Hepatocyte (in vitro differentiated cells): ENCODE measurements around the gene TSNAX. TPM values are rescaled to one million over a fixed set of nuclear protein-coding genes. Genes with fewer than 3 reads are reported as not detected.

ENCODE experiments used
- DNase-seq: peaks from one replicate; pipeline ENCODE4 v3.0.0-alpha.2; 2016; ENCODE audit warnings: low spot score
- H2AFZ ChIP-seq: fragments of 200-600 bp; sonication (generic); 2 replicates; pipeline ENCODE4 v1.6.0; 2016; ENCODE audit warnings: antibody characterized with exemption, mild to moderate bottlenecking
- H3K27ac ChIP-seq: fragments of 200-600 bp; sonication (generic); 2 replicates; pipeline ENCODE4 v1.5.1; 2016; ENCODE audit warnings: mild to moderate bottlenecking
- H3K27me3 ChIP-seq: fragments of 200-600 bp; sonication (generic); 2 replicates; pipeline ENCODE4 v1.6.1; 2016
- H3K36me3 ChIP-seq: fragments of 200-600 bp; sonication (generic); replicated peaks from 2 replicates; pipeline ENCODE4 v1.5.1; 2016; ENCODE audit warnings: low read depth; ENCODE audit not compliant: insufficient read depth
- H3K4me1 ChIP-seq: fragments of 200-600 bp; sonication (generic); 2 replicates; pipeline ENCODE4 v1.5.1; 2016; ENCODE audit warnings: mild to moderate bottlenecking, moderate library complexity; ENCODE audit not compliant: insufficient read depth
- H3K4me2 ChIP-seq: fragments of 200-600 bp; sonication (generic); 2 replicates; pipeline ENCODE4 v1.6.0; 2016
- H3K4me3 ChIP-seq: fragments of 200-600 bp; sonication (generic); 2 replicates; pipeline ENCODE4 v1.5.1; 2016; ENCODE audit warnings: mild to moderate bottlenecking
- H3K79me2 ChIP-seq: fragments of 200-600 bp; sonication (generic); 2 replicates; pipeline ENCODE4 v1.6.0; 2017; ENCODE audit warnings: mild to moderate bottlenecking
- H3K9me2 ChIP-seq: fragments of 200-600 bp; sonication (generic); replicated peaks from 2 replicates; pipeline ENCODE4 v1.6.0; 2017; ENCODE audit warnings: mild to moderate bottlenecking; ENCODE audit not compliant: insufficient read depth
- H3K9me3 ChIP-seq: fragments of 200-600 bp; sonication (generic); 2 replicates; pipeline ENCODE4 v1.5.1; 2016; ENCODE audit warnings: low read depth, mild to moderate bottlenecking
- H4K20me1 ChIP-seq: fragments of 200-600 bp; sonication (generic); 2 replicates; pipeline ENCODE4 v1.6.0; 2016; ENCODE audit warnings: mild to moderate bottlenecking; ENCODE audit not compliant: insufficient read depth, poor library complexity, severe bottlenecking
- EZH2 ChIP-seq: fragments of 200-600 bp; sonication (generic); IDR thresholded peaks from 2 replicates; pipeline ENCODE4 v1.6.1; 2016; ENCODE audit warnings: antibody characterized with exemption, mild to moderate bottlenecking, borderline replicate concordance
- EZH2phosphoT487 ChIP-seq: fragments of 200-600 bp; sonication (generic); IDR thresholded peaks from one replicate; pipeline ENCODE4 v1.6.1; 2018; ENCODE audit warnings: antibody characterized with exemption, mild to moderate bottlenecking, low read depth, moderate library complexity; ENCODE audit not compliant: unreplicated experiment, severe bottlenecking
- WGBS: methylation state at CpG from one replicate; pipeline ENCODE4 v1.1.6; 2016; ENCODE audit warnings: low lambda C conversion rate; ENCODE audit errors: missing lambda C conversion rate; 5-methylcytosine and 5-hydroxymethylcytosine counted together
- polyA plus RNA-seq: library from polyadenylated mRNA; unstranded; fragments of >200 nt; fragmentation: Nextera tagmentation; extraction: Ambion mirVana; gene quantifications from 2 replicates; pipeline ENCODE4 v1.2.1, GENCODE V29; 2016
- total RNA-seq: library from RNA; depleted of rRNA; stranded (reverse); fragments of >200 nt; gene quantifications from 2 replicates; pipeline ENCODE4 v1.2.3, GENCODE V29; 2014
- TF ChIP-seq, protein P1 (sequence below): fragments of 200-600 bp; sonication (generic); IDR thresholded peaks from 2 replicates; pipeline ENCODE4 v1.5.1; 2016; ENCODE audit warnings: antibody characterized with exemption, mild to moderate bottlenecking; ENCODE audit not compliant: poor library complexity

Gene TSNAX
- total and polyA plus RNA-seq, 2 experiments from 2014 or later = 26.8 to 42.2 TPM

GRCh38 chr1:231581859-231582258, 53.4 kb downstream of the TSNAX start:
- H3K27me3 ChIP-seq = no peaks in the 10 kb centered on the region
- TF ChIP-seq EZH2phosphoT487 = no peak
- TF ChIP-seq EZH2 = no peak
- TF ChIP-seq, protein P1, sequence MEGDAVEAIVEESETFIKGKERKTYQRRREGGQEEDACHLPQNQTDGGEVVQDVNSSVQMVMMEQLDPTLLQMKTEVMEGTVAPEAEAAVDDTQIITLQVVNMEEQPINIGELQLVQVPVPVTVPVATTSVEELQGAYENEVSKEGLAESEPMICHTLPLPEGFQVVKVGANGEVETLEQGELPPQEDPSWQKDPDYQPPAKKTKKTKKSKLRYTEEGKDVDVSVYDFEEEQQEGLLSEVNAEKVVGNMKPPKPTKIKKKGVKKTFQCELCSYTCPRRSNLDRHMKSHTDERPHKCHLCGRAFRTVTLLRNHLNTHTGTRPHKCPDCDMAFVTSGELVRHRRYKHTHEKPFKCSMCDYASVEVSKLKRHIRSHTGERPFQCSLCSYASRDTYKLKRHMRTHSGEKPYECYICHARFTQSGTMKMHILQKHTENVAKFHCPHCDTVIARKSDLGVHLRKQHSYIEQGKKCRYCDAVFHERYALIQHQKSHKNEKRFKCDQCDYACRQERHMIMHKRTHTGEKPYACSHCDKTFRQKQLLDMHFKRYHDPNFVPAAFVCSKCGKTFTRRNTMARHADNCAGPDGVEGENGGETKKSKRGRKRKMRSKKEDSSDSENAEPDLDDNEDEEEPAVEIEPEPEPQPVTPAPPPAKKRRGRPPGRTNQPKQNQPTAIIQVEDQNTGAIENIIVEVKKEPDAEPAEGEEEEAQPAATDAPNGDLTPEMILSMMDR = no peak
- H3K79me2 ChIP-seq = no peaks in the 10 kb centered on the region
- no peaks in the 10 kb centered on the region for H4K20me1 ChIP-seq
- no peak overlapping the region for H3K4me3 ChIP-seq
- H3K36me3 ChIP-seq = no peaks in the 10 kb centered on the region
- H3K4me1 ChIP-seq = no peaks in the 10 kb centered on the region
- H3K9me2 ChIP-seq = no peaks in the 10 kb centered on the region
- no peak overlapping the region for H2AFZ ChIP-seq
- H3K9me3 ChIP-seq = no peaks in the 10 kb centered on the region
- no peak overlapping the region for H3K27ac ChIP-seq
- H3K4me2 ChIP-seq = no peak overlapping the region
- WGBS = 81% methylated on average over 2 of the region's 2 CpGs
- DNase-seq = no peak

DNA sequence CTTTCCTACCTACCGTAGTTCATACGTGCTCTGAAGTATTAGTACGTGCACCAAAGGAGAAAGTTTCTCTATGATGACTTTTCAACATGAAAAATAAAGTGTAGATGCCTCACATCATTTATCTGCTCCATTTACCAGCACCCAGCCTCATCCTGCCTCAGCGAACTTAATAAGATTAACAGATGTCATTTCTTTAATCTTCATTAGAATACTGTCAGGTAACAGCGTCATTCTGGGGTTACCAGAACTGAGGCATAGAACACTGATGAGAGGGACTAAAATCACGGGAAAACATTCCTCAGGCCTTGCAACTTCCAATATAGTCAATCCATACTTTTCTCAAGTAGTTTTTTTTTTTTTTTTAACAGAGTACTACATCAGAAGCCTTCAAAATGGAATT, 54.9 kb downstream of the TSNAX start:
- 94% methylated on average over 6 of the region's 6 CpGs for WGBS
- no peaks in the 10 kb centered on the region for H3K79me2 ChIP-seq
- H3K9me2 ChIP-seq = no peaks in the 10 kb centered on the region
- H4K20me1 ChIP-seq = no peaks in the 10 kb centered on the region
- H2AFZ ChIP-seq = no peak overlapping the region
- H3K27ac ChIP-seq = no peak overlapping the region
- H3K4me3 ChIP-seq = no peak overlapping the region
- no peaks in the 10 kb centered on the region for H3K4me1 ChIP-seq
- no peaks in the 10 kb centered on the region for H3K9me3 ChIP-seq
- H3K27me3 ChIP-seq = no peaks in the 10 kb centered on the region
- no peak for DNase-seq
- H3K36me3 ChIP-seq = no peaks in the 10 kb centered on the region
- TF ChIP-seq, protein P1 = no peak
- TF ChIP-seq EZH2 = no peak
- TF ChIP-seq EZH2phosphoT487 = no peak
- no peak overlapping the region for H3K4me2 ChIP-seq

DNA sequence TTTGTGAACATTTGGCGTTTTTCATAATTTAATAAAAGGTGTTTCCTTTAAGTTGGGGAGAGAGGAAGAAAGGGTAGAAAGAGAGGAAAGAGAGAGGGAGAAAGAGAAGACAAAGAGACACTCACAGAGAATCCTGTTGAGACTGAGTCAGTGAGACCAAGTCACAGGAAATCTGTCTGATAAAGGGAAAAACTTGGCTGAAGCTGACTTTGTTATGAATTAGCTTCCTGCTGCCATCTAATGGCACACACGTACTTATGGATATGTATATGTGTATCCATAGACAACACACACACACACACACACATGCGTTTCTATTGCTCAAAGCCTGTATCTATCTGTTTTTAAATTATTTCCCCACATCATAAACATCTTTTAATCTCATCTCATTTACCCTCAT, 55.6 kb downstream of the TSNAX start:
- Histone ChIP-seq H3K4me3 (no peak overlapping the region), H3K9me3 (no peaks in the 10 kb centered on the region), H3K27ac (no peak overlapping the region), H3K27me3 (no peaks in the 10 kb centered on the region), H3K9me2 (no peaks in the 10 kb centered on the region), H3K4me2 (no peak overlapping the region), H2AFZ (no peak overlapping the region), H4K20me1 (no peaks in the 10 kb centered on the region), H3K4me1 (no peaks in the 10 kb centered on the region), H3K79me2 (no peaks in the 10 kb centered on the region), H3K36me3 (no peaks in the 10 kb centered on the region)
- peak; percentile 57 for DNase-seq
- TF ChIP-seq, protein P1 = peak; percentile 40
- TF ChIP-seq EZH2phosphoT487 (no peak), EZH2 (no peak)
- WGBS = 54% methylated on average over 3 of the region's 3 CpGs

GRCh38 chr1:231584921-231585320, 56.5 kb downstream of the TSNAX start:
- 82% methylated on average over 5 of the region's 5 CpGs for WGBS
- H3K9me2 ChIP-seq = no peaks in the 10 kb centered on the region
- no peak for DNase-seq
- H3K4me2 ChIP-seq = no peak overlapping the region
- no peak overlapping the region for H3K27ac ChIP-seq
- no peaks in the 10 kb centered on the region for H3K27me3 ChIP-seq
- no peaks in the 10 kb centered on the region for H3K36me3 ChIP-seq
- H3K4me1 ChIP-seq = no peaks in the 10 kb centered on the region
- H3K9me3 ChIP-seq = no peaks in the 10 kb centered on the region
- no peak overlapping the region for H3K4me3 ChIP-seq
- no peak overlapping the region for H2AFZ ChIP-seq
- H4K20me1 ChIP-seq = no peaks in the 10 kb centered on the region
- TF ChIP-seq, protein P1 = no peak
- TF ChIP-seq EZH2 (no peak), EZH2phosphoT487 (no peak)
- no peaks in the 10 kb centered on the region for H3K79me2 ChIP-seq
